Pons (tissue), 1 donor: ENCODE measurements around the gene ERAS.
"Not testable (repeated sequence)": the region's sequence is repeated elsewhere in the genome, so short reads cannot be mapped to it uniquely, and the experiment has no call there.

Source experiments
- DNase-seq: peaks from one replicate; pipeline ENCODE4 v3.0.0-alpha.2; 2016; ENCODE audit warnings: low spot score

Gene ERAS

DNA sequence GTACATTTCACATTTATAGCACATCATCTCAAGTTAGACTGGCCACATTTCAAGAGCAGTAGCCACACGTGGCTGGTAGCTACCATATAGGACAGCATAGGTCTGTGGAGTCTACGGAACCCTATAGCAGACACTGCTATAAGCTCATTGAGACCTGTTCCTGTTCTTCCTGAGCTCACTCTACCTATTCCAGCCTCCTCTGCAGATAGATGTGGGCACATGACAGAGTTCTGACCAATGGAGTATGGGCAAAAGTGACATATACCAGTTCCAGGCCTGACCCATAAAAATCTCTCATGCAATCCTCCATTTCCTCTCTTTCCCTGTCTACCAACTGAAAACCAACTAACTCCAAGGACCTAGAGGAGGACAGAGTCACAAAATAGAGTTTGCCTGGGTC, 28.0 kb upstream of the ERAS start:
- DNase-seq: no peak

DNA sequence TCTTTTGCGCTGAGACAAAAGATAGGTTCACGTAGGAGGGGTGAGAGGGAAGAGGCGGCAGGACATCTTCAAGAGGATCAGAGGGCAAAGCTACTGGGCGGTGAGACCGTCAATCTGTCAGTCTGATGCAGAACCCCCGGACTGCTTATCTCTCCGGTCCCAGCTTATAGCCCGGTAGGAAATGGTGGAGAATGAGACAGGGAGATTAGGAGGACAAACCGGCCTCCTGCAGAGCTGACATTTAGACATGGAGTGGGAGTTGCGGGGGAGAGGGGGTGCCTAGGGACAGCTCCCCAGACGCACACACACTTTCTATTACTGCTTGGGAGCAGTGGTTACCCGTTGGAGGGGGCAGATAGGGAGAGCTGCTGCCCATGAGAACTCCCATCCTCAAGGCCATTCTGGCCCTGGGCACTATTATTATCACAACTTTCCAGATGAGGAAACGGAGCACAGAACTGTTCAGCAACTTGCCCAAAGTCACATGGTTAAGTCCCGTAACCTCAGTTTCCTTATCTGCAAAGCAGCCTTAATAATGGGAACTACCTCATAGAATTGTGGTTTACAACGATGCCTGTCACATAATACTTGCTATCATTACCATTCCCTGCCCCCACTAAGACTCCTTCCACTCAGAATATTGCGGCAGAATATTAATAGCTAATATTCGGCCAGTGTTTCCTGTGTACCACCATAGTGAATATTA, 25.6 kb upstream of the ERAS start:
- DNase-seq: no peak

DNA sequence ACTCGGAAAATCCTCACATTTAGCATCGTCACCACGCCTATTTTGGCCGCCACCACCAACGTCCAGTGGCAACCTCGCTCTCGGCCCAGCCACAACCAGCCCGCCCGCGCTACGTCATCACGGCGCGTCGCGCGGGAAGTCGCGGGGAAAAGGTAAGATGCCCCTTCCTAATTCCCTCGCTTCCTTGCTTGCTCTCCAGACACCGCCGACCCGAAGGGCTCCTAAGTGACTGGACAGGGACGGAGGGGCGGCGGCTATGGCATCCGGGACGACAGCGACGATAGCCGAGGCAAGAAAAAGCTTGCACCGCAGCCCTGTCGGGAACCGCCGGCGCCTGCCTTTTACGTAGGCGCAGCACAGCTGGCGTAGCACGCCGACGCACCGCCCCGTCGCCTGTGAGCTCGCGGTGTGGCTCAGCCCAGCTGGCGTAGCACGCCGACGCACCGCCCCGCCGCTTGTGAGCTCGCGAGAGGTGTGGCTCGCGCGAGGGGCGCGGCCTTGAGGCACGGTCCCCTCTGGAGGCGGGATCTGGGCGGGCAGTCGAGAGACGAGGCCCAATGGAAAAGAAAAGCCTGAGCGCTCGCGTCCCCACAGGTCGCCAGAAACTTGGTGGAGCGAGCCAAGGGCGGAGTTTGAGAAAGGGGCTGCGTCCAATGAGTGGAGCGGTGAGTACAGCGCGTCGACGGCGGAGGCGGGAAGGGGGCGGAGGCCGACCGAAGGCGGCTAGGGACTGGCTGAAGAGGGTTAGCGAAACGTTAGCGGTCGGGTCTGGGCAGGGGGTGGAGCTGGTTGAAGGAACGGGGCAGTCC, 24.8 kb upstream of the ERAS start, which contains the start of gene HDAC6:
TSS of gene HDAC6 (plus strand) at position 788 of the 809 bp plus-strand sequence. CDS start 626 bp downstream, outside the sequence.
- peak; percentile 98 for DNase-seq

- peak; percentile 49 for DNase-seq
Observed at GRCh38 chrX:48802089-48802904, 24.0 kb upstream of the ERAS start.

DNA sequence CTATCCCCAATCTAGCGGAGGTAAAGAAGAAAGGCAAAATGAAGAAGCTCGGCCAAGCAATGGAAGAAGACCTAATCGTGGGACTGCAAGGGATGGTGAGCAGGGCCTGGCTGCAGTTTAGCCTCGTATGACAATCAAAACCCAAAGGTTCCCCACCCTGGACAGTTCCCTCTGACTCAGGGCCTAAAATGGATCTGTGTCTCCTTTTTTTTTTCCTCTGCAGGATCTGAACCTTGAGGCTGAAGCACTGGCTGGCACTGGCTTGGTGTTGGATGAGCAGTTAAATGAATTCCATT, 23.5 kb upstream of the ERAS start:
- DNase-seq: no peak

DNA sequence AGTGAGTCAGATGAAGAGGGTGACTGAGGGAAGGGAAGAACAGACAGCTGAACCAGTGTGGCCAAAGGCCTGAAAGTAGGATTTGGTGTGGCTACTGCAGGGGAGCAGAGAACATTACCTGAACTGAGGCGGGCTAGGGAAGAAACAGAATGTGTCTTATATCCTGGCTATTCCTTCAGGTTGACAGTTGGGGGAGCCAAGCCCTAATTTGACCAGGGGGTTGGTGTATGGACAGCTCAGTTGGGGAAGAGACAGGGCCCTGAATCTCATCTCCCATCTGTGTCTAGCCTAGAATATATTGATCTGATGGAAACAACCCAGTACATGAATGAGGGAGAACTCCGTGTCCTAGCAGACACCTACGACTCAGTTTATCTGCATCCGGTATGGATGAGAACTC, 20.2 kb upstream of the ERAS start:
- DNase-seq: no peak

GRCh38 chrX:48813644-48814043, 12.7 kb upstream of the ERAS start:
- peak; percentile 12 for DNase-seq

- no peak for DNase-seq
Observed at GRCh38 chrX:48814722-48815121, 11.6 kb upstream of the ERAS start.

GRCh38 chrX:48815266-48815665, 11.0 kb upstream of the ERAS start:
- DNase-seq: no peak

DNA sequence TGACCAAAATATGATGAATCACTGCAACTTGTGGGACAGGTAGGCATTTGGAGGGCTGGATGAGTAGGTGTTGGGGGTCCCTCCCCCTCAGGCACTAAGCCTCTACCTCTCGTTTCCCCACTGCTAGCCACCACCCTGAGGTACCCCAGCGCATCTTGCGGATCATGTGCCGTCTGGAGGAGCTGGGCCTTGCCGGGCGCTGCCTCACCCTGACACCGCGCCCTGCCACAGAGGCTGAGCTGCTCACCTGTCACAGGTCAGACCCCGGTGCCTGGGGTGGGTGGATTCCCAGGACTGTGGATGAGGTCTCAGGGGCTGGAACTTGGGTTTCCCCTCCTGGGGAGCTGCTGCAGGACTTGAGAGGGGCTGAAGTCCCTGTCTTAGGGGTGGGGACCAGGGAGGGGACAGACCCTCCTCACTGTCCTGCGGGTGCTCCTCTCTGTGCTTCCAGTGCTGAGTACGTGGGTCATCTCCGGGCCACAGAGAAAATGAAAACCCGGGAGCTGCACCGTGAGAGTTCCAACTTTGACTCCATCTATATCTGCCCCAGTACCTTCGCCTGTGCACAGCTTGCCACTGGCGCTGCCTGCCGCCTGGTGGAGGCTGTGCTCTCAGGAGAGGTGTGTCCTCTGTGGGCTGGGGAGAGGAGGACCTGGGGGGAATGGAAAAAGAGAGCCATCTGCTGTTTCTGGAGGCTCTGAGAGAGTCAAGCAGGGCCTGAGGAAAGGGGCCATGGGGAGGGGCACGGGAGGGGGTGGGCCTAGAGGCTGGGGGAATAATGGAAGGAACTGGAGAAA, 10.1 kb upstream of the ERAS start:
- DNase-seq: no peak

DNA sequence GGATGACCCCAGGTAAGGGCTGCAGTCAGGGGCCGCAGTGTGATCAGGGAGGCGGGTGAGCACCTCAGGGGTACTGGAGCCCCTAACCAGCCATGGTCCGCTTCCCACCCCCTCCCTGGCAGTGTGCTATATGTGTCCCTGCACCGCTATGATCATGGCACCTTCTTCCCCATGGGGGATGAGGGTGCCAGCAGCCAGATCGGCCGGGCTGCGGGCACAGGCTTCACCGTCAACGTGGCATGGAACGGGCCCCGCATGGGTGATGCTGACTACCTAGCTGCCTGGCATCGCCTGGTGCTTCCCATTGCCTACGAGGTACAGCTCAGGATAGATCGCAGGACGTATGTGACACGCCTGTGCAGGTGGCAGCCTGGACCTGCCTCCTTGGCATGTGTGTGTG, 8.2 kb upstream of the ERAS start:
- no peak for DNase-seq

GRCh38 chrX:48818866-48819265, 7.4 kb upstream of the ERAS start:
- DNase-seq: no peak

- DNase-seq: not testable (repeated sequence)
Observed at GRCh38 chrX:48819394-48819793, 6.9 kb upstream of the ERAS start.

- no peak for DNase-seq
Observed at GRCh38 chrX:48823053-48823452, 3.3 kb upstream of the ERAS start.

DNA sequence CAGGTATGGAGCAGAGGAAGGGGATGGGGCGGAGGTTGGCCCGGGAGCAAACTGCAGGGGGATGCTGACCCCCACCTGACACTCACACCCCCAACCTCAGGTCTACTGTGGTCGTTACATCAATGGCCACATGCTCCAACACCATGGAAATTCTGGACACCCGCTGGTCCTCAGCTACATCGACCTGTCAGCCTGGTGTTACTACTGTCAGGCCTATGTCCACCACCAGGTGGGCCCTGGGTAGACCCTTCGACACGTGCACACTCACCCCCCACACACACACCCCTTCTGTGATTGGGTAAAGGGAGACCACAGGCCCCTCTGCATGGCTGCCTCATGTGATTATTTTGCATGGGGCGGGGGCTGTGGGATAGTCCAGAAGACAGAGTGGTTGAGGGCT, 2.2 kb upstream of the ERAS start:
- no peak for DNase-seq

DNA sequence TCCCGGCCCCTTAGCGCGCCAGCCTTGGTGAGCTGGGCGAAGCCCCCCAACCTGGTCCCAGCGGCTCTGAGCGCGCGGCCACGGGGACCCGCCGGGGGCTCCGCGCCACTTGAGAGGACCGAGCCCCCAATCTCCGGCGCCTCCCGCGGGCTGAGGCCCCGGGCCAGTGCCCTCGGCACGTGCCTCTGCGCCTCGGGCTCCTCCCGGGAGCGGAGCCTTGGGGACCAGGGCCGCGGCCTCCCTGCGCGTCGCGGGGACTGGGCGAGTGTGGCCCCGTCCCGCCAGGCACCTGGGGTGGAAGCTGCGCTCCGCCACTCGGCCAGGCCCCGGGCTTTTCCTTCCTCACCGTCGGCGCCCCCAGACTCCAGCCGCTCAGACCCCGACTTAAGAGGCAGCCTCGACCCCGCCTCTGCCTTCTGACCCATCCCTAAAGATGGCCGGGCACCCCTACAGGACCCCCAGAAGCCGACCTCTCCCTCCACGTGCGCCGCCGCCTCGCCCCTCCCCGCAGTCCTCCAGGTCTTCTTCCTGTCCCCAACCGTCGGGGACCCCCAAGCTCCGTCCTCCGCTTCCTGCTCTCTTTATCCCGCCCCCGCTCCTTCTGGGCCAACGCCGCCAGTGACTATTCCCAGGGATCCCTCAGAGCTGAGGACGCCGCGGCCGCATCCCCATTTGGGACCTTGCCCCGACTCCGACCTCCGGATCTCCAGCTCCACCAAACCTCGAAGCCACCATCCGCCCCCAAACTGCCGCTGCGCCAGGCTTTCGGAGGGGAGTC, 752 bp downstream of the ERAS start:
- DNase-seq: no peak

GRCh38 chrX:48827654-48827968, 1.3 kb downstream of the ERAS start:
- no peak for DNase-seq

DNA sequence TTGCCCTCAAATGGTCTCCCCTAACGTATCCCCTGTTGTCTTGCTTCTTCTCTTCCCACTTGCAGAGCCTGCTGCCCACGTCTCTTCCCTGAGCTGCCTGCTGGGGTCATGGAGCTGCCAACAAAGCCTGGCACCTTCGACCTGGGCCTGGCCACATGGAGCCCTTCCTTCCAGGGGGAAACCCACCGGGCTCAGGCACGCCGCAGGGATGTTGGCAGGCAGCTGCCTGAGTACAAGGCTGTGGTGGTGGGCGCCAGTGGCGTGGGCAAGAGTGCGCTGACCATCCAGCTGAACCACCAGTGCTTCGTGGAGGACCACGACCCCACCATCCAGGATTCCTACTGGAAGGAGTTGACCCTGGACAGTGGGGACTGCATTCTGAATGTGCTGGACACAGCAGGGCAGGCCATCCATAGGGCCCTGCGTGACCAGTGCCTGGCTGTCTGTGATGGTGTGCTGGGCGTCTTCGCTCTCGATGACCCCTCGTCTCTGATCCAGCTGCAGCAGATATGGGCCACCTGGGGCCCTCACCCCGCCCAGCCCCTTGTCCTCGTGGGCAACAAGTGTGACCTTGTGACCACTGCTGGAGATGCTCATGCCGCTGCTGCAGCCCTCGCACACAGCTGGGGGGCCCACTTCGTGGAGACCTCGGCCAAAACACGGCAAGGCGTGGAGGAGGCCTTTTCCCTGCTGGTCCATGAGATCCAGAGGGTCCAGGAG, 2.9 kb downstream of the ERAS start:
- no peak for DNase-seq

GRCh38 chrX:48831136-48831908, 5.0 kb downstream of the ERAS start:
- DNase-seq: no peak

DNA sequence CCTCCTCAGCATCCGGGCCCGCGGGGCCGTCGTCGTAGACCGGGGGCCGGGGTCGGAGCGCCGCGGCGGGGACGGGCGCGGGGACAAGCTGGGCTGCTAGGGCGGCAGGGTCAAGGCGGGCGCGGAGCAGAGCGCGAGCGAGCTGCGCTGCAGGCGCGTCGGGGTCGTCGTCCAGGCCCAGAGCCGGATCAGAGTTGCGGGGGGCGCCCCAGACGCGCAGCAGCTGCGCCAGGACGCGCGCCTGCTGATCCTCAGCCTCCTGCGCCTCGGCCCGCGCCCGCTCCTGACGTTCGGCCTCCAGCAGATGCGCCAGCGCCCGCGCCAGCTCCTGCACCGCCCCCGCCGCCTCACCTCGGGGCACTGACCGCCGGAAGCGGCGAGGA, 5.6 kb downstream of the ERAS start:
- no peak for DNase-seq
